Activated T-cell treated with anti-CD3 and anti-CD28 coated beads for 48 hours (primary cell): Measurements from ENCODE around the gene GYS2.
"Not testable (repeated sequence)": the region's sequence is repeated elsewhere in the genome, so short reads cannot be mapped to it uniquely, and the experiment has no call there.

Source experiments
- DNase-seq: peaks from one replicate; pipeline ENCODE4 v3.0.0-alpha.2; 2020; ENCODE audit warnings: low read depth

The GYS2 gene

DNA sequence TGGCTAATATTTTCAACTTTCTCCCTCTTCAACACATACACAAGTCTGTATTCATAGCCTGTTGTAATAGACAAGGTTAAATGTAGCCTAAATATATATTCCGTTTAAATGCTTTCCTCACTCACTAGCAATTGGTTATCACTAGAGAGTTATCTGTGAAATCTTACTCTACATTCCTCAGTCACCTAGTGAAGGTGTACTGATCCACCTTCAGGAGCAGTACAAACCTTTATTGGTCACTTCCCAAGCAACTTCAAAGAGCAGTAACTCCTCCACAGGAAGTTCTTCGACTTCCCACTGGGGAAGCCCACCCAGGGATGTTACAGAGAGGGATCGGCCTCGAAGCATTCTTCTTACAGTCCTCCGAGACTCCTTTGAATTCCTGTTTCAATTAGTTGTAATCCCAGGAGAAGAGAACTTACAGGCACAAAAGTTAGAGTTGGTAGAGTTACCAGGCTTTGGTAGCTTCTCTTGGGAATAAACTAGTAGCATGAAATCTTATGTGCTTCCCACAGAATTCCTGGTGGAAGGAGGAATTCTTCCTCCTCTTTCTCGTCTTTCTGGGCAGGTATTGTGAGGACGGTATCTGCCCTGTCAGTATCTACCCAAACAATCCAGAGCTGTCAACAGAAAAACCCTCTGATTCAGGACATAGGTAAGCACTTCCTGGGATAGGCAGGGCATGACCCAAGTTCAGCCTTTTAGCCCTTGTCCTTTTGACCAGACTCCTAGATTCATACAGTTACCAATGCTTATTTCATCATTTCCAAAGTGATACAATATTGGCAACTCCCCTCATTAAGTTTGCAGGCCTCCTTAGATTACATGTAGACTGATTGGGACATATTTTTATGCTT is at the start of gene GYS2:
Gene GYS2, minus strand, starts transcription at position 603 of the 857 bp plus-strand sequence. Its CDS starts 255 bp downstream, at position 348.
- no peak for DNase-seq

DNA sequence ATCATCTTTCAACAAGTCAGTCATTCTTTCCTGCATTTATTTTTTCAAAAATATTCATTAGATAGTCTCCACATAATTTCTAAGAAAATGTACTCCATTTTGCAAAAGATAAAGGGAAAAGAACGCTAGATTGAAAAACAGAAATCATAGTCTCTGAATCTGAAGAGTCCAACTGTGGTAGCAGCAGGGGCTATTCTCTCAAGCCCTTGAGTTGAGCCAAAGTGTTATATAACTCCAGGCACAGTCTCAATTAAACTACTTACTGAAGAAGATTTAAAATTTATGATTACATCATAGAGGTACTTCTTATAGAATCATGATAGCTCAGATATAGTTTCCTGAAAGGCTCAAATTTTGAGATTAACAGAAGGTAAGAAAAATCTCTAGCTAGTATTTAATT is 47.2 kb upstream of the GYS2 start:
- no peak for DNase-seq

DNA sequence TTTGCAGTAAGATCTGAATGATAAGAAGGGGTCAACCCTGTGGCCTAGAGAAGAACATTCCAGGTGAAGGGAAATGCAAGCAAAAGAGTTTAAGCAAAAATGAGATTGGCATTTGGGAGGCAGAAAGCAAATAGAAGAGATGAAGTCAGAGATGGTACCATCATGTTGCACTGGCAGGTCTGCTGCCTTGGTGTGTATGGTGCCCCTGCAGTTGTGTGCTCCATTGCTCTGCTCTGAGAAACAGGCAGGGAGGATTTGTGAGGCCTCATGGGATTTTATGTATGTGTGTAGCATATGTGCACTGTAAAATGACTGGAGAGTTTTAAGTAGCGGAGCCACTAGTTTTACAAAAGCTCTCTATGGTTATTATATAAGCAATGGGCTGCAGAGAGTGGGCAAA is 46.4 kb upstream of the GYS2 start:
- DNase-seq, result no peak

DNA sequence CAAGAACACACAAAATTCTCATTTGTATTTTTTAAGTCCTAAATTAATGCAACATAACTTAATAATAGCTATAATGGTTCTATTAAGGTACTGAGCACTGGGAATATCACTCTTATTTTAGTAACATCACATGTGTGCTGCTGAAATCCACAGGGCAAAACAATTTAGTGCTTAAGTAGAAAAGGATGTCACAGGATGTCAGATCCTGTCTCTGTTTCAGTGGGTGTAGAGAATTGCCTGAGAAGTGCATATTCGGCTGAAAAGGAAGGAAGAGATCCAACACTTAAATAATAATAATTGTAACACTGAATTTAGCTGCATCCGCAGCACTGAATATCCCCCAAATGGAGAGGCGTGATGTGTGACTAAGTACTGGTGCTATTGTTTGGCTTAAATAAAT is 44.4 kb upstream of the GYS2 start:
- no peak for DNase-seq

DNA sequence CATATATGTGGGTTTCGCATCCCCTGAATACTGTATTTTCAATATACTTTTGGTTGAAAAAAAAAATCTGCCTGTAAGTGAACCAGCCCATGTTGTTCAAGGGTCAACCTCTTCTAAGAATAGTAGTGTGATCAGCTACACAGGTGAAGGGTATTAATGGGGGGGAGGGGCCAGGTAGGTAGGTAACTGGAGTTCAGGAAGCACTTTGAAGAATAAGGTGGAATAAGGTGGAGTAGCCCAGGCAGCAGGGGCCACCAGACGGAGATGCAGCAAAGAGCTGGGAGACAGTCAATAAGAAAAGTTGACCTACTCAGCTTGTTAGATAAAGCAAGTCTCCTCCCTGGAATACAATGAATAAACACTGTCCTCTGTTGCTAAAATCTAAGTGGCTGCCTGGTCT is 43.7 kb upstream of the GYS2 start:
- no peak for DNase-seq

DNA sequence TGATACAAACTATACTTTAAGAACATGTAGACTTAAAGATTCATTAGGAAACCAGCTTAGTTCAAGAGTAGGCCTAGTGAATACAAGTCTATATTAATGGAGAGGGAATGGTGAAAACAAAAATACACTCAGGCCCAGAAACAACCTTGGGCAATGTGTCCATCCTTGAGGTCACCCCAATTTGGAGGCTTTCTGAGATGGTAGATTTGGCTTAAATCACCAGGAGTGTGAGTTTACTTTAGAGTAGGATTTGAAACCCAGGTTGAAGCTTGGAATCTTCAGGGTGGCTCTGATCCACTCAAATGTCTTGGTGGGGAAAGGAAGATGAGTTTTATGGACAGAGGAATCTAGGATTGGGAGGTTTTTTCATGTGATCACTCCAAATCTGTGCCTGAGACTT is 42.5 kb upstream of the GYS2 start:
- no peak for DNase-seq

DNA sequence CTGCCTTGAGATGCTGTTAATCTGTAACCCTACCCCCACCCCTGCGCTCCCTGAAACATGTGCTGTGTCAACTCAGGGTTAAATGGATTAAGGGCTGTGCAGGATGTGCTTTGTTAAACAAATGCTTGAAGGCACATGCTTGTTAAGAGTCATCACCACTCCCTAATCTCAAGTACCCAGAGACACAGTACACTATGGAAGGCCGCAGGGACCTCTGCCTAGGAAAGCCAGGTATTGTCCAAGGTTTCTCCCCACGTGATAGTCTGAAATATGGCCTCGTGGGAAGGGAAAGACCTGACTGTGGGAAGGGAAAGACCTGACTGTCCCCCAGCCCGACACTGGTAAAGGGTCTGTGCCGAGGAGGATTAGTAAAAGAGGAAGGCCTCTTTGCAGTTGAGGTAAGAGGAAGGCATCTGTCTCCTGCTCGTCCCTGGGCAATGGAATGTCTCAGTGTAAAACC is 40.4 kb upstream of the GYS2 start:
- not testable (repeated sequence) for DNase-seq

DNA sequence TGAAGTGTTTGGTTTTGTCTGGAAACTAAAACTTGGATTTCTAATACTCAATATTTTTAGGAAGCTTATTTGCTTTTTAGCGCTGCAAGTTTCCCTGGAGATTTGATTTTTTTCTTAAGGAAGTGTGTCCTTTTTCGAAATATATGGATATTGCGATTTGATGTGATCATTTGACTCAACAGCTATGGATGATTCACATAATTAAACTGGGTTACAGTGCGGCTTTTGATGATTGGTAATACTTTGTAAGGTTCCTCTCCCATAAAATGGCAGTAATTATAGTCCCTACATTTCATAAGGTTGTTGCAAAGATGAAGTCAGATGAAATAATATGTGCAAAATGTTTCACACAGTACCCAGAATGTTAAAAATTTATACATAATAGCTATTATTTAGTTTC is 39.9 kb upstream of the GYS2 start:
- no peak for DNase-seq

DNA sequence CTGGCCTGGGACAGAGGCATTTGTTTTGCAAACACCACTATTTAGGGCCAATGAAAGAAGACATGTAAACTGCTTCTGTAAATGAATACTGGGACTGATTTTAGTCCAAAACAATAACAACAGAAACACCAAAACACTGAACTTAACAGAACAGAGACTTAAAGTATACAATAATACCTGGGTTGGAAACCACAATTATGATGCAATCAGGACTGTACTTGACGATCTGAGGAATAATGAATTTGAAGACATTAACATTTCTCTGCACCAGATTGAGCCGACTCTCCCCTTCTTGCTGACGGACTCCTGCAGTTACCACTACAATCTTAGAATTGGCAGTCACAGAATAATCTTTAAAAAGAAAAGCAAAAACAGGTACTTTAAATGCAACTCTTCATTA is 39.1 kb upstream of the GYS2 start:
- no peak for DNase-seq

DNA sequence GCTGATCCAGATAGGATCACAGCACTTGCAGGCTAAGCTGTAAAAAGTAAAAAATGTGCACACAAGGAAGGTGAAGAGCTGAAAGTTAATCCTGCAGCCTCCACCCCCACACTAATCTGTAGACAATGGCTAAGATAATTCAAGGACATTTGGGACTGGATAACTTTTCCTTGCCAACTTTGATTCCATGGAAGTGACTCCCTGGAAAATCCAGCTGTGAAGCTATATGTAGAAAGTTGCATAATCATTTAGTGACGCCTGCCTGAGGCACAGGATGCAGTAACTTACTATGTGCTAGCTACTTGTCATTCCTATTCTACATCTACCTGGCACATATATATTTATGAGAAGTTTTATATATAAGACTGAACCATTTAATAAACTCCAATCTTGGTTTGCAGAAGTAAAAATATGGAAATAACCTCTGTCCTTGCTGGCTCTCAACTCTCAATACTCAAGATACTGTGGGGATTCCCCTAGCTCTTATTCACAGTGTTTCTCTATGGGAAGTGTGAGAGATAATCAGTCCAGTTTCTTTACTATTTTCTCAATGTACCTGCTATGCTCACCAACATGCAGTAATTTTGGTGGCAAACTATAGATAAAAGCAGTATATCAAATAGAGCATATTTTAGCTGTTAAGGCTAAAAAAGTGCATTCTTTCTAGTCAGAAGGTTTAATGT is 38.2 kb upstream of the GYS2 start:
- no peak for DNase-seq

DNA sequence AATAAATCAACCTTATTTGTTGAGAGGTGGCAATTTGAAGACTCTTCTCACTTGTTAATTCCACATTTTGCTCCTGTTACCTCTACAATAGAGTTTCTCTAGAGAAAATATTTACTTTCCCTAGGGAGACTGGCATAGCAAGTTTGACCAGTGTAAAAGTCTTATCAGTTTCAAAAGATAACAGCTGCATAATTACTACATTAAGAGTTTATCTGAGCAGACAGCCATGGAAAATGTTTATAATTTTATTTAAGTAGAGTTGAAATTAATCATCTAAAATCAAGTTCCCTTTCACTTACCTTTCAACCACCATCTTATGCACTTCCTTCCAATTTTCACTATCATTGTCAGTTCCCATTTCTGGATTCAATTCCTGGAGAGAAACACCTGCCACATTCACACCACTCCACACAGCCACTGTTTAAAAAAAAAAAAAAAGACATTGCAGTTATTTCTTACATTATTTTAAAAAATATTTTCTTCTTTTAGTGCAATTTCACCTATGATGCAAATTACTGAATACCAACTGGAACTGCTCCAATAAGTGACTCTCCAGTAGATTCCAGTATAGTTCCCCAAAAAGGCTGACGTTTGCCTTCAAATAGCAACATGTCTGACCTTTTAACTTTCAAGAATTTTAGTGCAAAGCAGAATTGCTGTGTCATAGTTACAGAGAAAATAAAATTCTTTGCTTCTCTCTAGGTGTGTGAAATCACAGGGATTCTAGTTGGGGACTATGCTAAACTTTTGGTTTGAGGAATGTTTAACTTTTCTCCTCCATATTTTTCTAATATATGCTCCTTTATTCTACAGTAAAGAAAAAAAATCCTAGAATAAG is 33.6 kb upstream of the GYS2 start:
- no peak for DNase-seq

DNA sequence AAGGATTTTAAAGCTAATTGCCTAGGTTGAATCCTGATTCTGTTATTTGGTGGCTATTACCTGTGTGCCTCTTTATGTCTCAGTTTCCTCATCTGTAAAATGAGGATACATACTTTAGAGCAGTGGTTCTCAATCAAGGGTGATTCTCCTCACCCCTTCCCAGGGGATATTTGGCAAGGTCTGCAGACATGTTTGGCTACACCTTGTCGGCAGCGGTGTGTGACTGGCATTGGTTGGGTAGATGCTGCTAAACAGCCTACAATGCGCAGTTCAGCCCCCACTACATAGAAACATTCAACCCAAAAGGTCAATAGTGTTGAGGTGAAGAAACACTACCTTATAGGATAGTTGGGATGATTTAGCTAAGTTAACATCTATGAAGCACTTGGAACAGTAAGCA is 29.6 kb upstream of the GYS2 start:
- no peak for DNase-seq

DNA sequence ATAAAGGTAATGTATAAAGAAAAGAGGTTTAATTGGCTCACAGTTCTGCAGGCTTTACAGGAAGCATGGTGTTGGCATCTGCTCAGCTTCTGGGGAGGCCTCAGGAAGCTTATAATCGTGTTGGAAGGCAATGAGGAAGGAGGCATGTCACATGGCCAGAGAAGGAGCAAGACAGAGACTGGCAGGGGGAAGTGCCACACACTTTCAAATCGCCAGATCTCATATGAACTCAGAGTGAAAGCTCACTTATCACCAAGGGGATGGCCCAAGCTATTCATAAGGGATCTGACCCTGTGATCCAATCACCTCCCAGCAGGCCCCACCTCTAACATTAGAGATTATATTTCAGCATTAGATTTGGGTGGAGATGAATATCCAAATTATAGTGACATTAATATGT is 26.7 kb upstream of the GYS2 start:
- DNase-seq, result no peak

DNA sequence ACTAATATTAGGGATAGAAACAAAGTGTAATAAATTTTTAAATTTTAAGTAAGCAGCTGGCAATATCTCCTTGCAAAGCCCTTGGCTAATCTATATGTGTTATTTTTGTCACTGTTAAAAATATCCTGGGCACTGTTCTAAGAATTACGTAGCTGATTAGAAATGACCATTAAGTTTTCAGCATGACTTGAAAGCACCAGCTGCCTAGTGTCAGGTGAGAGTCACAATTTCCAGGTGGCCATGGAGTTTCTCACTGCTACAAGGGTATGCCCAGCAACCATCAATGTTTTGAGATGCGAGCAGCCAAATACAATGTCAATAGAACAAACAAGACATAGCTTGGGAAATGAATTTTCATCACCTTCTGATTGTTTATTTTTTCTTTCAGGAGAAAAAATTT is 23.3 kb upstream of the GYS2 start:
- no peak for DNase-seq

DNA sequence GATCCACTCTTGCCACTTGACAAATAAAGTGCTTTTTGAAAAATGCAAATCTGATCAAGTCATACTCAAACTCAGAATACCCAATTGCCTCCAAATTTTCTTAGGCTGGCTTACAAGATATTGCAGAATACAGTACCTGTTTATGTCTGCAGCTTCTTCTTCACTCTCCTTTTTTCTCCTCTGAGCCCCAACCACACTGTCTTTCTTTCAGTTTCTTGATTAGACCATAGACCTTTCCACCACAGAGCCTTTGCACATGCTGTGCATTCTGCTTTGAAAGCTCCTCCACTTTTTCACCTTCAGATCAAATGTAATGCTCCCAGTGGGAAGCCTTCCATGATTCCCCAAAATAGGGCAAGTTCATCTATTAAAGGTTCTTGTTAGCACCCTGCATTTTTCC is 13.9 kb upstream of the GYS2 start:
- no peak for DNase-seq

DNA sequence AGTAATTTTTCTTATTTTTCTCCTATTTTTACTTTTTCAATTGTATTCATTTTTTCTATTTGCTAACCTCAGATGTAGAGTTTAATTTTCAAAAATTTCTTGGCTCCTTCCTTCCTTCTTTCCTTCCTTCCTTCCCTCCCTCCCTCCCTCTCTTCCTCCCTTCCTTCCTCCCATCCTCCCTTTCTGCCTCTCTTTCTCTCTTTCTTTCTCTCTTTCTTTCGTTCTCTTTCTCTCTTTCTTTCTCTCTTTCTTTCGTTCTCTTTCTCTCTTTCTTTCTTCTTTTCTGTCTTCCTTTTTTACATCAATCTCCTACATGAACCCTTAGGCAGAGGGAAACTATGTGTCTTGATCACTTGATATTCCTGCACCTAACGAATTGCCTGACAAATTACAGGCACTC is 12.4 kb upstream of the GYS2 start:
- DNase-seq, result no peak

DNA sequence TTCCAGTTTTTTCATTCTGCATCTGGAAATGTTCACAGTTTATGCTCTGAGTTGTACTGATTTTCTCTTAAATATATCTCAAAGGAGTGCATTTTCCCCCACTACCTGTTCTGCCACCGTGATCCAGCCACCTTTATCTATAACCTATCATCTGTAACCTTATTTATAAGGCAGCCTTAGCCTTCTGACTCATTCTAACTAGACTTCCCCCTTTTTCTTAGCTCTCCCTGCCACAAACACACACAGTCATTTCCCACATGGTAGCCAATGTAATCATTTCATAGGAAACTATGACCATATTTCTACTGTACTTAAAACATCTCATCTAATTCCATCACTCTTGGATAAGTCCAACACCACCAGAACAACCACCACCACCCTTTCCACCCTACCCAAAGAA is 10.8 kb upstream of the GYS2 start:
- no peak for DNase-seq

DNA sequence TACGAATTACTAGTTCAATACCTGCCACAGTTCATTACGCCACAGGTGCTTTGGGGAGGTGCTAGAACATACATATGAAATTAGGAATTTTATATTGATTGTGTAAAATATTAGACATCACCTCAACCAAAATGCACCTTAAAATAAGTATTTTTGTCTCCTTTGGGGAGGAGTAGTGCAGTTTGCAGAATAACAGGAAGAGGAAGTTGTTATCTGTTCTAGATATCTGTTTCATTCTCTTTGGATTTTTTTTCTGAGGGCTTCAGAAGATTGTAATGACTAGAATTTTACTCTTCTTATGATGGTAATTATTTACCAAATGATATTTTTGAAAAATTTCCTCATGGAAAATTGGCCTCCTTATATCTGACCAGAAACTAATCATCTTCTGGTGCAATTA is 9.9 kb upstream of the GYS2 start:
- no peak for DNase-seq

DNA sequence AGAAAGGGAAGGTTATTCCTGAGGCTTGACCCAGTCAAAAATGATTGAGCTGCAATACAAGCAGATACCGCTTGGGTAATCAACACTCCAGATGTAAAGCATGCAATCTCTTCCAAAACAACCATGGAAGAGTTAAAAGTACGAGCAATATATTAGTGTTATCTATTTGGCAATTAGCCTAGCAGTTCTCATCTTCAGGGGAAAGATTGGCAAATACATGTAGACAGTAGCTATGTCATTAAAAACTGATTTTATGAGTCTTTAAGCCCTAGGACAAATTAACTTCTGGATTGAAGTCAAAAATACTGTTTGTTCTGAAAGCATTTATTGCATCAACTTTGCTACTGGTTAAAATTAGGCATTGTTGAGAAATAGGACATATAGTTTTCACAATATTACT is 9.3 kb upstream of the GYS2 start:
- DNase-seq, result no peak

DNA sequence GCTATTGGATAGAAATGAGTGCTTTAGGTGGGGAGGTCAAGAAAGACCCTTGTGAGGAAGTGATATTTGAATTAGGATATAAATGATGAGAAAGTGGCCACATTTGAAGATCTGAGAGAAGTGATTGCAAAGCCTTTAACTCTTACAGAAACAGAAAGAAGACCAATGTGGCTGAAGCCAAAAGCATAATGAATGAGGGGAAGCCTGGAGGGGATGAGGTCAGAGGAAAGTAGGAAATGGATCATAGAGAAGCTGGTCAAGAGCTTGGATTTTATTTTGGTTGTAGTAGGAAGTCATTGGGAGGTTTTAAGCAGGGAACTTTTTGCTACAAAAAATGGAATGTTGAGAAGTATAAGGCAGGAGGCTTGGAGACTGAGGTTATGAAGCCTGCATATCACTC is 3.5 kb upstream of the GYS2 start:
- no peak for DNase-seq

DNA sequence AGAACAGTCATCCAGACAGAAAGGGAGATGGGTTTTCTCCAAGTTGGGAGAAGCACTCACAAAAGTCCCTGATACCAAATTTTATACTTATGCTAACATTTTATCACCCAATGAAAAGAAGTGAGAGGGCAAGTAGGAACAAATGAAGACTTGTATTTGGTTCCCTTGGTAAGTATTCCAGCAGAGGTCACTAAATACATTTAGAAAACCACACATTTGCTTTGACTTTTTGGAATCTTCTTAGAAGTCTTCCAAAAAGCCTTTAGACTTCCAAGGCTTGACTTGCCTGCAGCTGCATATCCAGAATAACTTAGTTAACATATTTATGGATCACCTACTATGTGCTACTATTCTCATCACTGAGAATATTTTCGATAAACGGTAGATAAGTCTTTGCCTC is 3.1 kb upstream of the GYS2 start:
- no peak for DNase-seq

DNA sequence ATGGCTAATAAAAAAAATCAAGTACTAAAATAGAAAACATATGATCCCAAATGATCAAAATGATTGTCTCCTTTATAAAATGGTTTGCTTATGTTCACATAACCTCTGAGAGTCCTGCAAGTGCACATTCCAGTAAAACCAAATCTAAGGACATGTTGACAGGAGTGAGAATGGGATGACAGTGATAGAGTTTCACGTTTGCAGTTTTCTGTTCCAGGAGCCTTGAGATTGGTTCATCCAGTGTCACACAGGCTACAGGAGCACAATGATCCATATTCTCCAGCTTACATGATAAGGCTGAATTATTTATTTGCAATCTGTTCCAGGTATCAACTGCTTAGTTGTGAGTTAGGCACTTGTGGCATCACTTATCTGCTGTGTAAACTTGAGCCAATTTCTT is 1.5 kb upstream of the GYS2 start:
- DNase-seq, result no peak

DNA sequence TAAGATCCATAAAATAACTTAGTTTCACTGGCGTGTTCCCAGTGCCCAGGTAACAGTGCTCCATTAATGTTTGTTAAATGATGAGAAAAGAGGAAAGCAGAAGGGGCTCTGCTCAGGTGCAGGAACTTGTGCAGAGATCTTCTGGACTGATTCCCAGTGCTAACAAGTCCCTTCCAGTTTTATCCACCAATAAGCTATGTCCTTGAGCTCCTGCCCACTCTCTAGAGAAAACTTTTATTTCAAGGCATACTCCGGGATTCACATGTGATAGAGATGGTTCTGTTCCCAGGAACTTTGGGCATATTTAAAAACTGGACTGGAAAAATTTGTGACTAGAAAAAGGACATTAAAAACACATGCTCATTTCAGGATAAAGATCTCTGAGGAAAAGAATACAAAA is 1.9 kb downstream of the GYS2 start:
- no peak for DNase-seq
